ENCODE data around the gene CD9.
"Not testable (repeated sequence)": the region's sequence is repeated elsewhere in the genome, so short reads cannot be mapped to it uniquely, and the experiment has no call there.

CD9 gene

GRCh38 chr12:6200256-6201212, at the start of gene CD9:
Gene CD9 (plus strand): TSS chr12:6200400. CDS start chr12:6200500, 100 bp downstream.
- intact Hi-C loops (cut with DNase I): no loop called here
- DNase-seq: peak in 37 of 42 donors; percentile 30 to 87 (median 66)

GRCh38 chr12:6154730-6155459, 45.3 kb upstream of the CD9 start:
- peak in 10 of 42 donors; percentile 10 to 27 (median 18) for DNase-seq
- intact Hi-C loops (cut with DNase I): no loop called here

GRCh38 chr12:6157482-6157881, 42.7 kb upstream of the CD9 start:
- intact Hi-C loops (cut with DNase I): no loop called here

DNA sequence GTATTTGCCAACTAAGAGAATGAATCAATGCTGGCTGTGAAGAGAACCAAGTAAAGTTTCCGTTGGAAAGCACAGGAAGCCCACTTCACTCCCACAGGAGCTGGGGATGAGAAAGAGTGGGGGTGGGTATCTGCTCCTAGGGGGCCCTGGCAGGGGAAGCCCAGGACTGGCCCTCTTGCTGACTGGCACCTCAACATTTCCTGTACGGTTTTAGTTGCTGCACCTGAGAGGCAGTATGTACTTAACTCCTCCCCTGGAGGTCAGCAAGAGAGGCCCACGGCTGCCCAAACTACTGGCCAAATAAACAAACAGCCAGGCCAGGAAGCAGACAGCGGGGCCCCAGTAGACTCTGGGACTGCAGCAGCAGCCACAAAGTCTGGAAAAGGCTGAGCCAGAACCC, 41.9 kb upstream of the CD9 start:
- intact Hi-C loops (cut with DNase I): no loop called here
- no peak for DNase-seq

More at GRCh38 chr12:6157482-6157881, 42.7 kb upstream of the CD9 start:
- DNase-seq: no peak

GRCh38 chr12:6158749-6159148, 41.5 kb upstream of the CD9 start:
- DNase-seq: no peak
- intact Hi-C loops (cut with DNase I): no loop called here

GRCh38 chr12:6159166-6160011, 40.8 kb upstream of the CD9 start:
- DNase-seq; intact Hi-C loops (cut with DNase I): not testable (repeated sequence)

DNA sequence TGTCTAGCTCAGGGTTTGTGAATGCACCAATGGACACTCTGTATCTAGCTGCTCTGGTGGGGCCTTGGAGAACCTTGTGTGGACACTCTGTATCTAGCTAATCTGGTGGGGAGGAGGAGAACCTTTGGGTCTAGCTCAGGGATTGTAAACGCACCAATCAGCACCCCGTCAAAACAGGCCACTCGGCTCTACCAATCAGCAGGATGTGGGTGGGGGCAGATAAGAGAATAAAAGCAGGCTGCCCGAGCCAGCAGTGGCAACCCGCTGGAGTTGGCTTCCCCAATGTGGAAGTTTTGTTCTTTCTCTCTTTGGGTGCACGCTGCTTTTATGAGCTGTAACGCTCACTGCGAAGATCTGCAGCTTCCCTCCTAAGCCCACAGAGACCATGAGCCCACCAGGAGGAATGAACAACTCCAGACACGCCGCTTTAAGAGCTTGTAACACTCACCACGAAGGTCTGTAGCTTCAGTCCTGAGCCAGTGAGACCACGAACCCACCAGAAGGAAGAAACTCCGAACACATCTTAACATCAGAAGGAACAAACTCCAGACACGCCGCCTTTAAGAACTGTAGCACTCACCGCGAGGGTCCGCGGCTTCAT, 40.1 kb upstream of the CD9 start:
- intact Hi-C loops (cut with DNase I); DNase-seq: not testable (repeated sequence)

- intact Hi-C loops (cut with DNase I): no loop called here
- peak in 15 of 42 donors; percentile 27 to 66 (median 46) for DNase-seq
Measured at GRCh38 chr12:6161124-6161882, 38.9 kb upstream of the CD9 start.

DNA sequence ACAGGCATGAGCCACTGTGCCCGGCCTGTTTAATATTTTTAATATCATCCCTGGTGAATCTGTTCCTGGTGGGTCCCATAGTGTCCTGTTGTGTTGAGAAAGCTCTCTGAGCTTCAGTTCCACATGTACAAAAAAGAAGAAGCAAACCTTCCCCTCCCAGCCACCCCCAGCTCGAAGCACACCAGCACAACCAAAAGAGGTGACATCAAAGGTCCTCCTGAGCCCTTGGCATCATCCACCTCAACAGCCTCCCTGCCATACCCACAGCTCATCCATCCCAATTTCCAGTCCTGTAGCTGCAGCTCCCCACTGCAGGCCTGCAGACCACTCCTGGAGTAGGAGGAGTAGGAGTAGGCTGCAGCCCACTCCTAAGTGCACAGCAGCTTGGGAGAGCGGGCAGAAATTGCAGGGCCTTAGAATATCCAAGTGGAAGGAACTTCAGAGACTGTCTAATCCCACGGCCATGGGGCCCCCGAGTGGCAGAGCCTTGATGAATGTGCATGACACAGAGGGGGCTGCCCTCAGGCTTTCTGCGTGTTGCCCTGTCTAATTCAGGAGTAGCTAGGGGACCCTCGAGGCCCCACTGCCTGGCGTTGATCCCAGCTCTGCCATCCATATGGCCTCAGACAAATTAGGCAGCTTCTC, 36.7 kb upstream of the CD9 start:
- intact Hi-C loops (cut with DNase I): no loop called here
- DNase-seq: peak in 1 of 42 donors; percentile 34

- DNase-seq: no peak
- intact Hi-C loops (cut with DNase I): no loop called here
Measured at GRCh38 chr12:6165395-6165794, 34.8 kb upstream of the CD9 start.

DNA sequence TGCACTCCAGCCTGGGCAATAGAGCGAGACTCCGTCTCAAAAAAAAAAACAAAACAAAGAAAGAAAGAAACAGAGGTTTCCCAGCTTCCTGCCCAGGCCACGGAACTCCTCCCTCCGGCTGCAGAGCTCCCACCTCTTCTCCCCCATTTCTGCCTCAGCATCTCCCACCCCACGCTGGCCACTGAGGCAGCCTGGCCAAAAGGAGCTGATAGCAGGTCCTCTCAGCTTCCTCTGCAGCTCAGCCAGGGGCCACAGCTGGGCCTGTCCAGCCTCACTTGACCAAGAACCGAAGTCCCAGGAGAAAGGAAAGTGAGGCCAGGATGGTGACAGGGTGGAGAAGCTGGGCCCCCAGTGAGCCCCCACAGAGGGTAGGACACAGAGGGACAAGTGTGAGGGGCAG, 33.4 kb upstream of the CD9 start:
- no peak for DNase-seq
- intact Hi-C loops (cut with DNase I): no loop called here

GRCh38 chr12:6167327-6168280, 32.6 kb upstream of the CD9 start:
- DNase-seq: peak in 20 of 42 donors; percentile 13 to 71 (median 36)

DNA sequence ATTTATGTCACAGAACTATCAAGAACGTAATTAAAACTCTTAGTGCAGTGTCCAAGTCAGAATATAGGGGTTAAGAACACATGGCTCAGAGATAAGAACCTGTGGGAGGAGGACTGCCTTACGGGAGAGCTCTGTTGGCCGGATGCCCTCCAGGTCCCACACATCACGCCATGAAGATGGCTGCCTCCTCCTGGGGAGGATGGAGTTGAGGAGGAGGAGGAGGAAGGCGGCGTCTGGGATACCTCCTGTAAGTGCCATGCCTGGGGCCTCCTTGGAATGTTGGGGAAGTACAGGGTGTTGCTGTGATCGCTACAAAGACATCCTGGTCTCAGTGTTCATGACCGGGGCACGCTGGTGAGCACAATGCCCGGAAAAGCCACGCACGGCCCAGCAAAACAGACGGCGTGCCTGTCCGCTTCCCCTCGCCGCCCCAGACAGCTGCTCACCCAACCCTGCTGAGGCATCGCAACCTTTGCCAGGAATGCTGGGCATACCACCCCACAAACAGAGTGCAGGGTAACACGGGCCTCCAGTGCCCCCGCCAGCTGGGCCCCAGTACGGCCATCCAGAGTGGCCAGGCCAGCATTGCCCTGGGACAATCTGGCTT, 28.7 kb upstream of the CD9 start:
- intact Hi-C loops (cut with DNase I): no loop called here
- no peak for DNase-seq

More at GRCh38 chr12:6167327-6168280, 32.6 kb upstream of the CD9 start:
- intact Hi-C loops (cut with DNase I): no loop called here

GRCh38 chr12:6172086-6172485, 28.1 kb upstream of the CD9 start:
- no peak for DNase-seq
- intact Hi-C loops (cut with DNase I): no loop called here

DNA sequence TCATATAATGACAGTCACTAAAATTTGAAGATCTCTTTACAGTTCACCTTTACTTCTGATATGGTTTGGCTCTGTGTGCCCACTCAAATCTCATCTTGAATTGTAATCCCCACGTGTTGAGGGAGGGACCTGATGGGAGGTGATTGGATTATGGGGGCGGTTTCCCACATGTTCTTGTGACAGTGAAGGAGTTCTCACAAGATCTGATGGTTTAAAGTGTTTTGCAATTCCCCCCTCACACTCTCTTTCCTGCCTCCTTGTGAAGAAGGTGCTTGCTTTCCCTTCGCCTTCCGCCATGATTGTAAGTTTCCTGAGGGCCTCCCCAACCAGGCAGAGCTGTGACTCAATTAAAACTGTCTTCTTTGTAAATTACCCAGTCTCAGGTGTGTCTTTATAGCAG, 27.3 kb upstream of the CD9 start:
- intact Hi-C loops (cut with DNase I): no loop called here

More for the DNA sequence above, 27.3 kb upstream of the CD9 start:
- DNase-seq: no peak
